Globus pallidus (tissue), 1 donor: ENCODE data around the gene ALDH16A1.

ENCODE experiments used
- DNase-seq: peaks from one replicate; pipeline ENCODE4 v3.0.0-alpha.2; 2015; ENCODE audit warnings: low spot score

ALDH16A1 gene

DNA sequence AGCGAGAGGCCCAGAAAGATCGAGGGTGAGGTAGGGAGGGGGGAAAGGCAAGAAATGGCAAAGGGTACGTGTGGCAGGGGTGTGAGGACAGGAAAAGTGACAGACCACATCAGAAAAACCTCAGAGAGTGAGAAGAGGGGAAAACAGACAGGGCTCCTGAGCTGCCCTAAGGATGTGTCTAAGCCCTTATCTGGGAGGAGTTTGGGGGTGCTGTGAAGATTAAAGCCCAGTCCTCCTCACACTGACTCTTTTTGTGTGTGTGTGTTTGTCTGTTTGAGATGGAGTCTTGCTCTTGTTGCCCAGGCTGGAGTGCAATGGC is 29.1 kb upstream of the ALDH16A1 start:
- no peak for DNase-seq

DNA sequence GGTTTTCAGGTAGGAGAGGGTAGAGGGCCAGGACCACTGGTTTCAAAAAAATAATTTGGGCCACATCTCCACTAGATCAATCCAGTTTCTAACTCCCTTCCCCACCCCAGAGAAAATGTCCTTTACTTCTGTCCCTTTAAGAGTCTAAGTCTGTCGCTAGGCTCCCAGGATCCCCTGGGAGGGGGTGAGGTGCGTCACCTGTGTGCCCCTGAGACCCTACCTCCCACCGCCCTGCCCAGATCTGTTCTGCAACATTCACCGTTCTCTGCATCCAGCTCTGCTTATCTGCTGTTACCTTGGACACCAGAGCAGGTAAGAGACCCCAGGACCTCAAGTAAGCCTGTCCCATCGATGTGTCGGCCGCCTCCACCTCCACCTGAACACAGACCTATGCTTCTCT is 27.8 kb upstream of the ALDH16A1 start, which contains the start of gene GFY:
TSS of gene GFY (plus strand) at position 211 of the 400 bp plus-strand sequence. CDS start 1,043 bp downstream, outside the sequence.
- DNase-seq: no peak

DNA sequence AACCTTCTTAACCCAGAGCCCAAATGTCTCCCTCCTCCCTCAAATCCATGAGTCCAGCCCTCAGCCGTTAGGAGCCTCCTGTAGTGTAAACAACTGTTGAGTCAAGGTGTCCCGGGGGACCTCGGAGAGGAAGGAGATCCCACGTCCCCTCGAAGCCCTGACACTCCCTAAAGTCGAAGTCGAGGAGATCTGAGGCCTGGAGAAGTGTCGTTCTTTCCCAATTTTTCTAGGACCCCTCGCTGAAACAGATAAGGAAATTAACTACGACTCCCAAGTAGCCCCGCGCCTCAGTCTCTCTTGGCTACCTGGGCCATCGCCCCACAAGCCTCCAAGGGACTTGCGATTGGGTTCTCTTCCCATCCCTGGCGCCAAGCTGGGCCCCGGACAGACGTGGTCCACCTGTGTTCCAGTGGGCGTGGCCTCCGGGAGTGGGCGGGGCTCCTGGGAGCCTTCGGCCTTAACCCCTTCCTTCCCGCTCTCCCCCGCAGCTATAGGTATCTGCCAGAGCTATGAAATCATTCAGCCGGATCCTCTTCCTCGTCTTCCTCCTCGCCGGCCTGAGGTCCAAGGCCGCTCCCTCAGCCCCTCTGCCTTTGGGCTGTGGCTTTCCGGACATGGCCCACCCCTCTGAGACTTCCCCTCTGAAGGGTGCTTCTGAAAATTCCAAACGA is 27.0 kb upstream of the ALDH16A1 start:
- no peak for DNase-seq

DNA sequence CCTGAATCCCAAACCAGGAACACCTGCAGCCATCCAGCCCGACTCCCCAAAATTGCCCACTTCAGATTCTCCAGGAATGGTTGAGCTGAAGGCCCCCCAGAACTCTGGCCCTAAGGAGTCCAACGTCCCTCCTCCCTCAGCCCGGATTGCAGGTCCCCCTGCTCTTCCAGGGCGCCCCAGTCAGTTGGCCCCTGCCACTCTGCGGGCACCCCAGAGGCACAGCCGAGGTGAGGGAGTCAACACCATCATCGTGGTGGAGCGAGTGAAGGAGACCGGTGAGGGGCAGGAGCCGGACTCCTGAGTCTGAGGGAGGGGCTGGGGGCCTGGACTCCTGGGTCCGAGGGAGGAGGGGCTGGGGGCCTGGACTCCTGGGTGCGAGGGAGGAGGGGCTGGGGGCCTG is 25.7 kb upstream of the ALDH16A1 start:
- DNase-seq: no peak

DNA sequence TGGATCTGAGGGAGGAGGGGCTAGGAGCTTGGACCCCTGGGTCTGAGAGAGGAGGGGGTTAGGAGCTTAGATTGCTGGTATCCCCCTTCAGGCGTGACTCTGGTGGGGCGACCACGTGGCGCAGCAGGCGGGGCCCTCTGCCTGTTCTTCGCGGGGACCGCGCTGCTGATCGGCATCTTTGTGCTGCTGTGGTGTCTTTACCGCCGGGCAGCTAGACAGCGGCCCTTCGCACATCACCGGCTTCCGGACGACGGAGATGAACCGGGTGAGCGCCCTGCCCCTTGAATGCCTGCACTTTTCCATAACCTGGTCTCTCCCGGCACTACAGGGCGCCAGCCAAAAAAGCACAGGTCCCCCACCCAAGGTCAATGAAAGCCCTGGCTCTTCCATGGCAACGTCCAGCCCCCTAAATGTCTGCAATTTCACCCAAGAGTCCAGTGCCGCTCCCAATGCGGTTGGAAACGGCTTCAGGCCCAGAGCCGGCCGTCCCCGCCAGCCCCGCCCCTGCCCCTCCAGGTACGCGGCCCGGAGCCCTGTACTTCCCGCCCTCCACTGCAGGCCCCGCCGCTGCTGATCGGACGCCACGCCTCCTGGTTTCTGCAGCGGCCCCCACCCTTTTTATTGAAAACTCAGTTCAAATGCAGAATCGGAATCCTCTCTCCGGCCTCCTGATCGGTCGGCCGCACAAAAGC is 25.0 kb upstream of the ALDH16A1 start:
- DNase-seq: no peak

DNA sequence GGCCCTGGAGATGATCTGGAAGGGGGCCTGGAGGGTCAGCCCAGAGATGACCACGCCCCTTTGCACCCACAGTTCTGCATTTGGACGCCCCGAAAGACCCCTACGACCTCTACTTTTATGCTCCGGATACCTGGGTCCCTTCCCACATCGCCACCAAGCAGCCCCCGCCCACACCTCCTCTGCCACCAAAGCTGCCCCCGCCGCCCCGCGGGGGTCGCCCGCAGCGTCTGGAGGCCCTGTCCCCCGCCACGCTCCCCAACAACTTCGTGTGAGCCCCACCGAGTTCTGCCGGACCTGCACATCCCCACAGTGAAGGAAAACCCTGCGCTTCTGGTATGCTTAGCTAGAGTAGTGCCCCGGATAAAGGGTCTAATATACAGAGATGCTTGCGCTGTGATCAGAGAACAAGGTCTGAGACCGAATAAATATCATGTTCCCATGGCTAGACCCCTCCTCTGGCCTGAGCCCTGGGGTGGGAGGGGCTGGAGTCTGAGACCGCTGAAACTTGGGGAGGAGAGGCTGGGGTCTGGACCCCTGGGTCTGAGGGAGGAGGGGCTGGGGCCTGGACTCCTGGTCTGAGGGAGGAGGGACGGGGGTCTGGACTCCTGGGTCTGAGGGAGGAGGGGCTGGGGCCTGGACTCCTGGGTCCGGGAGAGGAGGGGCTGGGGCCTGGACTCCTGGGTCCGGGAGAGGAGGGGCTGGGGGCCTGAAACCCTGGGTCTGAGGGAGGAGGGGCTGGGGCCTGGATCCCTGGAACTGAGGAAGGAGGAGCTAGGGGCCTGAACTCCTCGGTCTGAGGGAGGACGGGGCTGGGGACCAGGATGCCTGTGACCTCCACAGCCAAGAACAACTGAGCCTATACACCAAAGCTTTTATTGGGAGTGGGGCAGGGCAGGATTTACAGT is 24.2 kb upstream of the ALDH16A1 start:
- no peak for DNase-seq

DNA sequence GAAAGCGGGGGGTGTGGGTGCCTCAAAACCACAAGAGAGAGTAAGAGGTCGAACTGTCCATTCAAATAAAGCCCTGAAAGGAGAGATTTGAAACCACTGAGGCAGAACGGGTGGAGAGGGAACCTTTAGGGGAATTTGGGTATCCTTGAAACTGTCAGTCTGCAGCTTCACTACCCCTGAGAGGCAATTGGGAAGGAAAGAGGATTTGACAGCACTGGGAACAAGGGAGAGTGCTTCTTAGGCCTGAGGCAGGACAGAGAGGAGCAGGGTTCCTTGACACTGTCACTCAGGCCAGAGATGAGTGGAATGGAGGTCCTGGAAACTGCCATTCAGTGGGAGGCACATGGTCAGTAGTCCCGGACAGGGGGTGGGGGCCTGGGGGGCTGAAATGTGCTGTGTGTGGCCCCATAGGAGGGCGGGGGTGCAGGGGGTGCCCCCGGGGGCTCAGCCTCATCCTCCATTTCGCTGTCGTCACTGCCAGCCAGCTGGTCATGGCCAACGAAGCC is 22.8 kb upstream of the ALDH16A1 start:
- no peak for DNase-seq

DNA sequence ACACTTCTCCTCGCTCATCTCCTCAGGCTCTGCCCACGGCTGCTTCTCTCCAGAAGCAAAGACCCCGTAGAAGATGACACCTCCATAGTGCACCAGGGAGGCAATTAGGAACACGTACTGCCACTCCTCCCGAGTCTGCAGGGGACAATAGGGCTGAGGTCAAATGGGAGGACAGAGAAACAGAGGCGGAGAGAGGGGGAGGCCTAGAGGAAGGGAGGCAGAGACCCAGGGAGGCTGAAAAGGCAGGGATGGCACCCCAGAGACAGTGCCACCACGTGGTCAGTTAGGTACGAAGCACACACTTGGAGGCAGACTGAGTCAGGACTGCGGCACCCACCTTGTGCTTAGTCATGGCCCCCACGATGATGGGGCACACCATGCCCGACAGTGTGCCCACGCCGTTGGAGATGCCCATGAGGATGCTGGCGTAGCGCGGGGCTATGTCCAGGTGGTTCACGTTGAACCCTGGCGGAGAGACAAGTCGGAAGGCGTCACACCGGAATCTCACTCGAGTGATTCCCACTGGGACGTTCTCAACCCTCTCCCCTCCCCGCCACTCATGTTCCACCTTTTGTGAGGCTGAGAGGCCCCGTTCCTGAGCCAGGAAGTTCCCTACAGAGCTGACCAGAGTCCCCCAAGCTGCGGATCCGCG is 22.2 kb upstream of the ALDH16A1 start:
- DNase-seq: no peak

DNA sequence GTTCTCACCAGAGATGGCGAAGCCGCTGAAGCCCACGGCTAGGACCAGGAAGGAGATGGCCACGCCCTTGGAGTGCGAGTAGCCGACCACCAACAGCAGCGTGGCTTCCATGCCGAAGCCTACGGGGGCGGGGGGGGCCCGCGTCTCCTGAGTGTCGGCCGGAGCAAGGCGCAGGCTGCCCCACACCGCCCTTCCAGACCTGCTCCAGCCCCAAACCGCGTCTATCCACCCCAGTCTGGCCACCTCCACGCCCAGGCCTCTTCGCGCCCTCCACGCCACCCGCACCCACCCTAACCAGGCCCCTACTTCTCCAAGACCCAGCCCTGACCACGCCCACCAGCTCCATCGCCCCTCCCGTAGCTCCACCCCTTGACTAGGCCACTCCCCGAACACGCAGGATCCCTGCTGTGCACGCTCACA is 21.7 kb upstream of the ALDH16A1 start:
- no peak for DNase-seq

DNA sequence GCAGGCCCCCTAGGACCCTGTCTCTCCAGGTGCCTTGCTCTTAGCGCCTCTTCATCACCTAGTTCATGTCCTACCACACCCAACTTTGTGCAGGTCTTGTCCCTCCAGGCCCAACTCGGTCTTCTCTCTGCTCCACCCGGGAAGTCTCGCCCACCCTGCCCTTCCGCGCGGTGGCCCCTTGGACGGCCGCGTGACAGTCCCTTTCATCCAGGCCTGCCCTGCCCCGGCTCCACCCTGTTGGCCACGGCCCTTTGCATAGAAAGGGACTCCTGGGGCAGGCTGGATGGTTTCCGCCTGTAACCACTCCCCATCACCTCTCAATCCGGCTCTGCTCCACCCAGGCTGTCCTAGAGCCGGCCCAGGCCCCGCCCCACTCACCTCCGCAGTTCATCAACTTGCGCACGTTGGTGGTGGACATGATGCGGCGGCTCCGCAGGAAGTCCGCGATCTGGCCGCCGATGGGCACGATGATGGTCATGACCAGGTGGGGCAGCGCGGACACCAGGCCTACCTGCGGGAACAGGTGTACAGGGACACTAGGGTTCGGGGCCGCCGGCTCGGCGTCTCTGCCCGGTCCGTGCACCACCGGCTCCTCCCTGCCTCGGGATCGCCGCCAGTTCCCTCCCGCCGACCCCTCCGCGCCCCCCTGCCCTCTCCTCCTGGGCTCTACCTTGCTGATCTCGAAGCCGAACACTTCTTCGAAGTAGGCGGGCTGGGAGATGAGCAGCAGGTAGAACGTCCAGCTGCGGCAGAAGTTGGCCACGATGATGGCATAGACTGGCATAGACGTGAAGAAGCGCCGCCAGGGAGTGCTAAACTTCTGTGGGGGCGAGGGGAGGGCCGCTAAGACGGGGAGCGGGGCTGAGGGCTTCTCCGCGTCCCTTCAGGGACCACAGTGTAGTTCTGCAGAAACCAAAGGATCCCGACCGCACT is 20.6 kb upstream of the ALDH16A1 start:
- no peak for DNase-seq

DNA sequence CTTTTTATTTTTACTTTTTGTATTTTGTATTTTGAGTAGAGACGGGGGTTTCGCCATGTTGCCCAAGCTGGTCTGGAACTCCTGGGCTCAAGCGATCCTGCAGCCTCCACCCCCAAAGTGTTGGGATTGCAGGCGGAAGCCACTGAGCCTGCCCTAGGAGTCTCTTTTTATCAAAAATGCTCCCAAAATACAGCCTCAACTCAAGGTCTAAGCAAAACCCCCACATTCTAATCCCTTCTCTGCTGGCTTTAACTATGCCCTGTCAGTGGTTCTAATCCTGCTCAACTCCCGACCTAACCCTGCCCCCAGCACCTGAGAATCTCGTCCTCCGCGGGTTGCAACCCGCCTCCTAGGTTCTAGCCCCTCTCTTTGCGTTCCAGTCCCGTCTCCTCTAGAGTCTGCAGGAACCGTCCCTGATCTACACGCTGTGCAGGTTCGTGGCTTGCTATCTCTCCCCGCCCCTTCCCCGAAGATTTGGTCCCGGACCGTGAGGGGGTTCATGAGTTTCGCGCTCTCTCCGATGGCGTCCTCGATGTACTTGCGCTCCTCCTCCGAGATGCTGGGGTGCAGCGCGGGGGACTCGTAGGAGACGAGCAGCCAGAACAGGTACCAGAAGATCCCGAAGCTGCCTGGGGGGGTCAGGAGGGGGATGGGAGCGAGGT is 19.7 kb upstream of the ALDH16A1 start:
- no peak for DNase-seq

DNA sequence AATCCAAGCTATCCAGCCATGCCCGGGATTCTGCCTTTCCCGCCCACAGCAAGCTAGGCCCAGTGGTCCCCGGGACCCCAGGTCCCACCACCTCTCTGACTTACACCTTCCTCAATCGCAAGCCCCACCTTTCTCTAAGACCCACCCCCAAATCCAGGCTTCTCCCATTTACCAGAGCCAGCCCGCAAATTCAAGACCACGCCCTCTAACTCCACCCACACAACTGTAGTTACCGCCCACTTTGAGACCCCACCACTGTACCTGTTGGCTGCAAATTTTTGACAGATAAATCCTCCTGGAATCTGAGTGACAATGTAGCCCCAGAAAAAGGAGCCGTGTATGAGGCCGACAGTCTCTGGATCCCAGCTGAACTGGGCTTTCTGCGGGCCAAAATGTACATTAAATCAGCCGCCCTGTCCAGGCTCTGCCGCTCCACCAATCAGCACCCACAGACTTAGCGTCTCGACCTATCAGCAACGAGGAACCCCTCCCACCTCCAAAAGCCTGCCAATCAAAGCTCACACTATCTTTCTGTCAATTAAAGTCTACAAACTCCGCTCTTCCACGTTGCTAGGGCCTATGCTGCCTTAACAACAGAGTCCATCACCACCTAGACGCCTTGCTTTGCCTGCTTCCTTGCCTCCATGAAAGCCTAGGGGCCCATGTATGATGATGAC is 18.0 kb upstream of the ALDH16A1 start:
- DNase-seq: no peak

DNA sequence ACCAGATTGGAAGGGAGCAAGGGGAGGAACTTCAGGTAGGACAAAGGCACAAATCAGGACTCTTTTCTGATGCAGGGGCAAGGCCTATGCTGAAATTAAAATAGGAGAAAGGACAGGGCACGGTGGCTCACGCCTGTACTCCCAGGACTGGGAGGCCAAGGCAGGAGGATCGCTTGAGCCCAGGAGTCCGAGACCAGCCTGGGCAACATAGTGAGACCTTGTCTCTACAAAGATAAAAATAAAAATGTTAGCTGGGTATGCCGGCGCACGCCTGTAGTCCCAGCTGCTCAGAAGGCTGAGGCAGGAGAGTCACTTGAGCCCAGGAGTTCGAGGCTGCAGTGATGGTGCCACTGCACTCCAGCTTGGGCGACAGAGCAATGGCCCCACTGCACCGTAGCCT is 17.4 kb upstream of the ALDH16A1 start:
- no peak for DNase-seq

DNA sequence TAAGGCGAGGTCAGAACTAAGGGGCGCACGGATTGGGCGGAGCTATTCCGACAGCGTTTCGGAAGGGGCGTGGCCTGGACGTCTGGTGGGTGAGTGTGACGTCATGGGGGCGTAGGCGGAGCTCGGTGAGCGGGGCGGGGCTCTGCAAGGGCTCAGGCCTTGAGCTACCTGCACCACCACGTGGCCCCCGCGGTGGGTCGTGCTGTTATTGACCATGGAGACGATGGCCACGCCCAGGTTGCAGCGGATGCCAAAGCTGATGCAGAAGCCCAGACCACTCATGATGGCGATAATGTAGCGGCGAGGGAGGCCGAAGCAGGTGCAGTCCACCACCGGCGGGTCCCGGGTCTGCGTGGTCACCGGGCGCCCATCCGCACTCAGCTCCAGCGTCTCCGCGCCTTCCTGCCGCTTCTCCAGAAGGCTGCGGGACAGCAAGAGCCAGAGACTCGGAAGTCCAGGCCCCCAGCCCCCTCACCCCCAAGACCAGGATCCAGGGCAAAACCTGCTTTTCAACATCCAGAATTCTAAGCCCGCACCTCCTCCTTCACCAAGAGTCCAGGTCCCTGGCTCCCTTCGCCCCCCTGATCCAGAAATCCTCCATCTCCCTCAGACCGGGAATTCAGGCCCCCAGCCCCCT is 16.5 kb upstream of the ALDH16A1 start:
- DNase-seq: no peak

DNA sequence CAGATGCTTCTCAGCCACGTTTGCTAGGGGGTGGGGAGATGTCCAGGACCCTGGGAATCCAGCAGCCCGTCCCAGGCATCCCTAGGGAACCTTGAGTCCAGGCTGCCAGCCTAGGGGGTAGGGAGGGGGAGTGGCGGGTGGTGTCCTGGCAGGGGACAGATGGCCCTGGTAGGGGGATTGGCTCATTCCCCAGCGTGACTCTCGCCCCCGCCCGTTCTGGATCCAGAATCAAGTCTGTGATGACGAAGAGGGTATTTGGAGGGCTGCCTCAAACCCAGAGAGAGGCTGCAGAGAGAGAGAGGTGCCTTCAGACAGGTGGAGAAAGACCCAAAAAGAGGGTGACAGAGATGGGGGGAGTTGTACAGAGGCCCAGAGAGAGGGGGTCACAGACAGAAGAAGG is 15.8 kb upstream of the ALDH16A1 start:
- no peak for DNase-seq

DNA sequence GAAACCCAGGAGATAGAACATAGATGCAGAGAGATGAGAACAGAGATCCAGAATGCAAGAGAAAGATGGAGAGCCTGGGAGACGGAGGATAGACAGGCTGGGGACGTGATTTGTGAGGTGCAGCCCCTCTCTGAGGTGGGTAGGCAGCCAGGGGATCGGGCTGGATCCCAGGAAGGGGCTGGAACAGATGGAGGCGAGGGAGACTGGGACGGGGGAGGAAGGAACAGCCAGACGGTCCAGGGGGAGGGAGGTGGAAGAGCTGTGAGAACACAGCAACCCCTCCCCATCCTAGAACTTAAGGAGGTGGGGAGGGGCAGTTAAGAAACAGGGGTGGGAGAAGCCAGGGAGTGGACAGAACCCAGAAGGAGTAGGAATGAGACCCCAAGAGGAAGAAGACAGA is 14.8 kb upstream of the ALDH16A1 start:
- DNase-seq: no peak

DNA sequence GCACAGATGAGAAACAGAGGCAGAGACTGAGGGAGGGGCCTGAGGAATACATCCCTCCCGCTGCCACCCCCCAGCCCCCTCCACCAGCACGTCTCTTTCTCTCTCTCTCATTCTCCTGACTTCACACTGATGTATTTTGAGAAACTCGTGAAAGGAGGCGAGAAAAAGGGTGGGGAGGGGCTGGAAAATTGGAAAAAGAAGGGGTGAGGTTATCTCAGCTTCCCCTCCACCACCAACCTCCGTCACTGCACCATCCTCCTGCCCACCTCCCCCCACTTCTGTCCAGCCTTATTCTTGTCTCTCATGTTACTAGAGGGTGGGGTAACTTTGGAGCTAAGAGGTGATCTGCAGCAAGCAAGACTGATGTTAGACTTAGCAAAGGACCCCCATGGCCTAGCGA is 13.2 kb upstream of the ALDH16A1 start:
- DNase-seq: no peak

DNA sequence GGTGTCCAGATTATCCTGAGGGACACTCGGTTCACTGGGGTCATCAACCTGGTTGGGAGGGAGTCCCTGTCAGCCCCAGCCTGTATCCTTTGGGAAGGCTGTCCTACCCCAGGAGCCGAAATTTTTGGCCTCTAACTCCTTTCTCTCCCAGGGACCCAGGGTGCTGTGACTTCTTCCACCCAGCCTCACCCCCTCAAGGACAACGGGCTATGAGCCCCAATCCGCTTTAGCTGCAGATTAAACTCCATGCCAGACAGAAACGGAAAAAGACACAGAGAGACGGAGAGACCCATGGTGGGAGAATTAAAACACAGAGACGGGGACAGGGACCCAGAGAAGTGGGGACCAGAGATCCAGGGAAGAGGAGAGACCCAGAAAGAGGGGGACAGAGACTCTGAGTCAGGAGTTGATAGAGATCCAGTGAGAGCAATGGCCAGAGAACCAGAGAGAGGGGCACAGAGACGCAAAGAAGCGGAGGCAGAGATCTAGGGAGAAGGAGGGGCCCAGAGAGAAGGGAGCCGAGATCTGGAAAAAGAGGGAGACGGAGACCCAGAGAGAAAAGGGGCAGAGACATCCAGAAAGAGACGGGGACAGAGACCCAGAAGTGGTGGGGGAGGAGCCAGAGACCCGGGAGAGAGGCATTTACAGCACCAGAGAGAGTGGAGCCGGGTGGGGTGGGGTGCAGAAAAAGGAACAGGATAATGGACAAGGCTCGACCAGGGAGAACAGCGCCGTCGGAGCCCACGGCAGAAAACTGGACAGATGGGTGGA is 12.4 kb upstream of the ALDH16A1 start:
- no peak for DNase-seq
